H1 (cell line): Measurements from ENCODE around the gene KRTAP1-5. TPM values are rescaled to one million over a fixed set of nuclear protein-coding genes. Genes with fewer than 3 reads are reported as not detected.
"Not testable (repeated sequence)": the region's sequence is repeated elsewhere in the genome, so short reads cannot be mapped to it uniquely, and the experiment has no call there.

ENCODE experiments used
- CTCF ChIA-PET: fragments of 300-600 bp; sonication (Branson Sonifier 250); formaldehyde crosslinking; loops from one replicate; lab custom pipeline; 2021; ENCODE audit not compliant: partially characterized antibody; lab: Charles Lee
- POLR2A ChIA-PET: fragments of 300-600 bp; sonication (Branson Sonifier 250); formaldehyde crosslinking; loops from one replicate; lab custom pipeline; 2021; ENCODE audit warnings: inconsistent platforms; ENCODE audit not compliant: partially characterized antibody; lab: Charles Lee
- DNase-seq, 2 experiments: peaks; one replicate each; pipeline versions ENCODE4 v3.0.0 to v3.0.0-alpha.2; 2010 to 2022; ENCODE audit warnings: low spot score in 2 of 2, low read depth in 1 of 2, mixed read lengths in 1 of 2
- FAIRE-seq: peaks from 2 replicates; lab custom pipeline; 2011; peaks lifted over from hg19 to GRCh38; lab: Jason Lieb, UNC
- H2AFZ ChIP-seq: 2 replicates; pipeline ENCODE4 v1.8.1; 2012; ENCODE audit warnings: low read length, inconsistent platforms
- H2AK5ac ChIP-seq: 2 replicates; pipeline ENCODE4 v1.6.1; 2013; ENCODE audit warnings: low read depth, low read length
- H2BK120ac ChIP-seq: replicated peaks from 2 replicates; pipeline ENCODE3; 2013; ENCODE audit warnings: low read depth, low read length, inconsistent platforms
- H2BK12ac ChIP-seq: 2 replicates; pipeline ENCODE4 v1.6.1; 2013; ENCODE audit warnings: low read depth, low read length
- H2BK15ac ChIP-seq: 2 replicates; pipeline ENCODE4 v1.6.1; 2013; ENCODE audit warnings: low read length
- H2BK20ac ChIP-seq: 2 replicates; pipeline ENCODE4 v1.6.1; 2013; ENCODE audit warnings: low read length
- H2BK5ac ChIP-seq: 2 replicates; pipeline ENCODE4 v1.6.1; 2013; ENCODE audit warnings: low read depth, low read length
- H3K14ac ChIP-seq: 2 replicates; pipeline ENCODE4 v1.6.1; 2013; ENCODE audit warnings: inconsistent platforms; ENCODE audit not compliant: insufficient read length
- H3K18ac ChIP-seq: 2 replicates; pipeline ENCODE4 v1.6.1; 2013; ENCODE audit warnings: low read length; ENCODE audit errors: extremely low read depth
- H3K23ac ChIP-seq: 2 replicates; pipeline ENCODE4 v1.6.1; 2013; ENCODE audit warnings: inconsistent platforms; ENCODE audit not compliant: insufficient read length
- H3K23me2 ChIP-seq: 2 replicates; pipeline ENCODE4 v1.6.1; 2013; ENCODE audit warnings: low read depth, low read length
- H3K27ac ChIP-seq: 2 replicates; pipeline ENCODE4 v1.6.1; 2011; ENCODE audit warnings: low read depth, low read length, inconsistent platforms
- H3K27me3 ChIP-seq, 4 experiments: replicated peaks in 1 of 4; 1 replicate in 1 of 4; 2 replicates in 3 of 4; pipeline versions ENCODE4 v1.6.1 to v1.8.1; 2011 to 2013; ENCODE audit warnings: low read length in 3 of 4, mild to moderate bottlenecking in 3 of 4, inconsistent platforms in 2 of 4, mixed read lengths in 2 of 4, moderate library complexity in 1 of 4; ENCODE audit not compliant: control insufficient read depth in 3 of 4, insufficient read depth in 3 of 4; ENCODE audit errors: extremely low read depth in 1 of 4
- H3K36me3 ChIP-seq, 4 experiments: 2 replicates each; pipeline versions ENCODE4 v1.6.1 to v1.8.1; 2011 to 2013; ENCODE audit warnings: mild to moderate bottlenecking in 4 of 4, low read length in 3 of 4, moderate library complexity in 2 of 4, control low read depth in 1 of 4, inconsistent platforms in 1 of 4; ENCODE audit not compliant: insufficient read depth in 4 of 4, control insufficient read depth in 2 of 4
- H3K4ac ChIP-seq: replicated peaks from 2 replicates; pipeline ENCODE3; 2013; ENCODE audit warnings: low read length, low read depth, mixed read lengths, inconsistent platforms; ENCODE audit not compliant: insufficient read length
- H3K4me1 ChIP-seq, 4 experiments: replicated peaks in 1 of 4; 1 replicate in 1 of 4; 2 replicates in 3 of 4; pipeline versions ENCODE4 v1.6.1 to v1.8.1; 2011 to 2013; ENCODE audit warnings: low read length in 3 of 4, inconsistent platforms in 2 of 4, mixed read lengths in 1 of 4; ENCODE audit not compliant: insufficient read depth in 4 of 4, control insufficient read depth in 3 of 4
- H3K4me2 ChIP-seq, 2 experiments: 2 replicates each; pipeline versions ENCODE4 v1.6.1 to v1.8.1; 2011 to 2013; ENCODE audit warnings: low read depth in 2 of 2, low read length in 2 of 2, control low read depth in 1 of 2, inconsistent platforms in 1 of 2, mild to moderate bottlenecking in 1 of 2; ENCODE audit not compliant: insufficient read depth in 1 of 2
- H3K4me3 ChIP-seq, 4 experiments: fragments of 200-600, 300-600 bp in 1 of 4; sonication (generic), shearing (Covaris generic), sonication (Bioruptor Twin) in 1 of 4; 2 replicates each; pipeline versions ENCODE4 v1.5.1 to v1.8.1; 2011 to 2016; ENCODE audit warnings: low read length in 4 of 4, low read depth in 3 of 4, control low read depth in 2 of 4, inconsistent platforms in 2 of 4, mild to moderate bottlenecking in 2 of 4, mixed read lengths in 1 of 4, moderate library complexity in 1 of 4; ENCODE audit not compliant: insufficient read depth in 2 of 4; ENCODE audit errors: extremely low read depth in 1 of 4
- H3K56ac ChIP-seq: replicated peaks from 2 replicates; pipeline ENCODE3; 2013; ENCODE audit warnings: low read depth, mild to moderate bottlenecking, mixed read lengths, low read length, inconsistent platforms; ENCODE audit not compliant: insufficient read length
- H3K79me1 ChIP-seq: 2 replicates; pipeline ENCODE4 v1.6.1; 2013; ENCODE audit warnings: low read depth, low read length, control low read depth
- H3K79me2 ChIP-seq, 2 experiments: 2 replicates each; pipeline versions ENCODE4 v1.6.1 to v1.8.1; 2012 to 2013; ENCODE audit warnings: low read length in 2 of 2, mild to moderate bottlenecking in 2 of 2, inconsistent platforms in 1 of 2; ENCODE audit not compliant: insufficient read depth in 2 of 2, control insufficient read depth in 1 of 2
- H3K9ac ChIP-seq, 4 experiments: replicated peaks in 1 of 4; 1 replicate in 1 of 4; 2 replicates in 3 of 4; pipeline versions ENCODE4 v1.6.1 to v1.8.1; 2011 to 2013; ENCODE audit warnings: low read depth in 3 of 4, low read length in 3 of 4, control low read depth in 2 of 4, mild to moderate bottlenecking in 2 of 4, moderate library complexity in 2 of 4, inconsistent platforms in 1 of 4; ENCODE audit errors: extremely low read depth in 1 of 4
- H3K9me3 ChIP-seq, 2 experiments: 2 replicates each; pipeline versions ENCODE4 v1.6.1 to v1.8.1; 2012 to 2013; ENCODE audit warnings: mild to moderate bottlenecking in 2 of 2, moderate library complexity in 2 of 2, control low read depth in 1 of 2, inconsistent platforms in 1 of 2, low read depth in 1 of 2, low read length in 1 of 2, mixed read lengths in 1 of 2; ENCODE audit not compliant: insufficient read depth in 2 of 2
- H4K20me1 ChIP-seq, 2 experiments: replicated peaks in 1 of 2; 2 replicates each; pipeline versions ENCODE3 to v1.8.1; 2011 to 2013; ENCODE audit warnings: inconsistent platforms in 2 of 2, low read length in 2 of 2, mild to moderate bottlenecking in 1 of 2; ENCODE audit not compliant: insufficient read depth in 2 of 2, control insufficient read depth in 1 of 2
- H4K5ac ChIP-seq: 2 replicates; pipeline ENCODE4 v1.6.1; 2013; ENCODE audit warnings: low read length, low read depth, mixed read lengths, inconsistent platforms; ENCODE audit not compliant: insufficient read length
- H4K8ac ChIP-seq: 2 replicates; pipeline ENCODE4 v1.8.0; 2013; ENCODE audit warnings: mild to moderate bottlenecking, moderate library complexity, low read length, inconsistent platforms; ENCODE audit not compliant: insufficient read depth; ENCODE audit errors: extremely low read depth
- H4K91ac ChIP-seq: replicated peaks from 2 replicates; pipeline ENCODE3; 2013; ENCODE audit warnings: low read length, mixed read lengths, inconsistent platforms; ENCODE audit not compliant: insufficient read length
- WGBS, 2 experiments: shearing (Covaris generic) in 1 of 2; methylation state at CpG; one replicate each; pipeline versions ENCODE4 v1.1.6 to v1.1.7; 2013 to 2015; ENCODE audit warnings: low lambda C conversion rate in 2 of 2, mixed read lengths in 2 of 2, inconsistent platforms in 1 of 2, low coverage in 1 of 2, missing lambda C conversion rate in 1 of 2; ENCODE audit not compliant: insufficient replicate concordance in 2 of 2, insufficient coverage in 1 of 2, insufficient read length in 1 of 2; ENCODE audit errors: extremely low coverage in 1 of 2, missing lambda C conversion rate in 1 of 2; 5-methylcytosine and 5-hydroxymethylcytosine counted together
- polyA plus RNA-seq, 7 experiments: library from polyadenylated mRNA; depleted of rRNA in 3 of 7; stranded (reverse) in 5 of 7; unstranded in 2 of 7; fragments of >200 nt in 5 of 7; fragments of 200-250 nt in 2 of 7; gene quantifications; 1 replicate in 5 of 7; 2 replicates in 1 of 7; 4 replicates in 1 of 7; pipeline versions ENCODE4 v1.2.1 to v1.2.3, GENCODE V29; 2011 to 2013; ENCODE audit warnings: missing spikeins in 2 of 7, mixed read lengths in 2 of 7
- total RNA-seq: library from RNA; stranded (reverse); fragmentation: NEBNext Ultra II Directional; extraction: Animal tissue kit (Norgen Biotek cat#: 25700); gene quantifications from 2 replicates; pipeline ENCODE4 v1.2.1, GENCODE V29; 2021

KRTAP1-5 gene
- total and polyA plus RNA-seq, 2 of the 8 experiments (the other 6 are each of a cell fraction or from before 2014, with no cell fraction given), result not detected

DNA sequence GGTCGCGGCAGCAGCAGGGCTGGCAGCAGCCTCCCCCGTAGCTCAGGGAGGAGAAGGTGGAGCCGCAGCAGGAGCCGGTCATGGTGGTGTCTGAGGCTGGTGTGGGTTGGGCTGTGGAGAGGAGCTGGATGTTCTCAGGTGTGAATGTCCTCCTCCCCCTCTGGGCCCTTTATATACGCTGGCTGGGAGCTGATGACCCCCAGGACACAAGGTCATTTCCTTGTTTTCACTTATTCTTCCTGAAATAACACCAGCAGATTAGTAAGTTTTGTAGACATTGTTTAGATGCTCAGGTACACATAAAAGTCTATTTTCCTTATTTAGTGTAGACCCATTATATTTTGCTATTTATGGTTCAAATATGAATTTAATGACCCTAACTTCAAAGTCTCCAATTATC lies 28.1 kb upstream of the KRTAP1-5 start, which contains the start of gene KRTAP2-2:
Gene KRTAP2-2, minus strand, starts transcription at position 101 of the 400 bp plus-strand sequence. Its CDS starts 19 bp downstream, at position 82.
- H2AK5ac ChIP-seq, H3K27me3 ChIP-seq, H4K91ac ChIP-seq, POLR2A ChIA-PET, H3K23ac ChIP-seq, H3K18ac ChIP-seq, H3K79me1 ChIP-seq, H3K14ac ChIP-seq, H3K79me2 ChIP-seq, DNase-seq, H3K4me3 ChIP-seq, H3K4ac ChIP-seq, H3K4me2 ChIP-seq, H3K27ac ChIP-seq, H3K36me3 ChIP-seq, H3K4me1 ChIP-seq, H2AFZ ChIP-seq, H2BK15ac ChIP-seq, H2BK5ac ChIP-seq, H3K9me3 ChIP-seq, H2BK12ac ChIP-seq, H4K8ac ChIP-seq, CTCF ChIA-PET, H3K23me2 ChIP-seq, FAIRE-seq, H4K5ac ChIP-seq, H2BK120ac ChIP-seq, H3K56ac ChIP-seq, H3K9ac ChIP-seq, H4K20me1 ChIP-seq, H2BK20ac ChIP-seq: not testable (repeated sequence)
- WGBS, 2 experiments, result 100% methylated on average over 1 of the region's 6 CpGs; no CpG with 5 or more reads in 1 of the 2 experiments

DNA sequence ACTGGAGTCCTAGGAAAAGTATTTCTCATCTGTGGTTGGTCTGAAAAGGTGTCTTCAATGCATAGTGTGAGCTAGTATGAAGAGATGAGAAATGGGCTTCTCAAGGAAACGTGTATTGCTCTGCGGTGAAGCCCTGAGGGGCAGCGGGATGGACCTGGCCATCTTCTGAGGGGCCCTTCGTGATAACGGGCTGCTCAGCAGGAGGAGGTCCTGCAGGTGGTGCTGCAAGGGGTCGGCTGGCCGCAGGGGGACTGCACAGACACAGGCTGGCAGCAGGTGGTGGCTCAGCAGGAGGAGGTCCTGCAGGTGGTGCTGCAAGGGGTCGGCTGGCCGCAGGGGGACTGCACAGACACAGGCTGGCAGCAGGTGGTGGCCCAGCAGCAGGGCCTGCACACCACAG lies 27.5 kb upstream of the KRTAP1-5 start:
- H3K9me3 ChIP-seq, H2AFZ ChIP-seq, H3K27me3 ChIP-seq, H2BK15ac ChIP-seq, H3K79me2 ChIP-seq, FAIRE-seq, H3K4me3 ChIP-seq, H2BK12ac ChIP-seq, H3K23ac ChIP-seq, H2BK120ac ChIP-seq, H4K91ac ChIP-seq, H2BK5ac ChIP-seq, H3K36me3 ChIP-seq, POLR2A ChIA-PET, H2BK20ac ChIP-seq, DNase-seq, H4K20me1 ChIP-seq, H3K18ac ChIP-seq, H4K5ac ChIP-seq, H3K4me2 ChIP-seq, H3K14ac ChIP-seq, H3K56ac ChIP-seq, H3K23me2 ChIP-seq, H3K4ac ChIP-seq, CTCF ChIA-PET, H4K8ac ChIP-seq, H3K9ac ChIP-seq, H2AK5ac ChIP-seq, H3K79me1 ChIP-seq, H3K4me1 ChIP-seq, H3K27ac ChIP-seq: not testable (repeated sequence)
- WGBS, 2 experiments, result 99% methylated on average over 7 of the region's 9 CpGs; no CpG with 5 or more reads in 1 of the 2 experiments
